K562 (cell line): Measurements from ENCODE around the gene UBXN1. TPM values are rescaled to one million over a fixed set of nuclear protein-coding genes. Genes with fewer than 3 reads are reported as not detected.

Source experiments
- ARHGAP35 ChIP-seq: fragments of 450-650 bp; IDR thresholded peaks from 2 replicates; pipeline ENCODE4 v1.6.1; 2018; ENCODE audit not compliant: partially characterized antibody
- HCFC1 ChIP-seq: IDR thresholded peaks from 2 replicates; pipeline ENCODE4 v1.6.1; 2012; ENCODE audit warnings: low read depth, low read length, improper control_type of control experiment
- KLF1 ChIP-seq: fragments of 450-650 bp; IDR thresholded peaks from 2 replicates; pipeline ENCODE4 v1.6.1; 2016; ENCODE audit warnings: missing genetic modification characterization, missing compliant biosample characterization
- MGA ChIP-seq: fragments of 450-650 bp; IDR thresholded peaks from 2 replicates; pipeline ENCODE4 v1.6.1; 2016; ENCODE audit warnings: mild to moderate bottlenecking, moderate library complexity
- SMAD3 ChIP-seq: fragments of 450-650 bp; formaldehyde crosslinking; conservative IDR thresholded peaks from 2 replicates; pipeline ENCODE4 v1.4.0; 2020; ENCODE audit warnings: mild to moderate bottlenecking
- SP1 ChIP-seq: sonication (generic); formaldehyde crosslinking; IDR thresholded peaks from 2 replicates; pipeline ENCODE4 v1.8.1; 2022; ENCODE audit warnings: mild to moderate bottlenecking, missing genetic modification reagents
- THAP7 ChIP-seq: fragments of 250-450 bp; sonication (Bioruptor Pico); IDR thresholded peaks from 2 replicates; pipeline ENCODE4 v1.5.0; 2021
- ZBTB33 ChIP-seq: sonication (generic); formaldehyde crosslinking; IDR thresholded peaks from 2 replicates; pipeline ENCODE4 v1.8.1; 2023; ENCODE audit warnings: mild to moderate bottlenecking, missing genetic modification reagents
- ZNF398 ChIP-seq: fragments of 250-450 bp; sonication (Bioruptor Pico); IDR thresholded peaks from 2 replicates; pipeline ENCODE4 v1.8.0; 2021; ENCODE audit warnings: moderate library complexity, mild to moderate bottlenecking, inconsistent platforms
- ZNF584 ChIP-seq: fragments of 200-800 bp; sonication (Bioruptor generic); IDR thresholded peaks from 2 replicates; pipeline ENCODE4 v1.6.1; 2016; ENCODE audit warnings: low read depth, mild to moderate bottlenecking, missing genetic modification characterization, missing compliant biosample characterization
- polyA plus RNA-seq, 8 experiments: library from polyadenylated mRNA; depleted of rRNA in 4 of 8; stranded (reverse) in 5 of 8; unstranded in 3 of 8; fragments of >200 nt; fragmentation: Nextera tagmentation in 2 of 8; fragmentation: Illumina TruSeq in 1 of 8; extraction: Ambion mirVana in 2 of 8; extraction: Trizol in 1 of 8; gene quantifications; 2 replicates each; pipeline versions ENCODE4 v1.2.1 to v1.2.3, GENCODE V29; 2011 to 2014; ENCODE audit warnings: inconsistent platforms in 1 of 8, missing spikeins in 1 of 8
- total RNA-seq, 7 experiments: library from RNA; depleted of rRNA in 6 of 7; stranded (reverse); fragments of >200 nt in 6 of 7; fragmentation: Illumina TruSeq in 2 of 7; extraction: Trizol in 2 of 7; gene quantifications; 2 replicates each; pipeline versions ENCODE4 v1.2.1 to v1.2.3, GENCODE V29; 2011 to 2021; ENCODE audit warnings: low replicate concordance in 1 of 7

The UBXN1 gene
- total and polyA plus RNA-seq, 9 of the 15 experiments (the other 6 are each of a cell fraction or from before 2014, with no cell fraction given) = 4.8 to 263 (median 99.7) TPM

- TF ChIP-seq HCFC1 = peak; percentile 68
- TF ChIP-seq ZBTB33 = no peak
- TF ChIP-seq SMAD3 (CRISPR knock-in tag) = no peak
- peak; percentile 85 for TF ChIP-seq MGA
- no peak; the same call in 1 of the 2 replicates for TF ChIP-seq SP1 (CRISPR knock-in tag)
- no peak for TF ChIP-seq KLF1 (tag)
- no peak for TF ChIP-seq ZNF584 (CRISPR knock-in tag)
- TF ChIP-seq ZNF398 = no peak
- TF ChIP-seq THAP7 (CRISPR knock-in tag) = 0 out of 2 replicates have a peak, but pooled peaks have one; percentile 70
- TF ChIP-seq ARHGAP35 = no peak
Measured at GRCh38 chr11:62671608-62672389, 7.1 kb downstream of the UBXN1 start, which contains the start of the genes LBHD1 and UQCC3 (continued).
